Measurements from ENCODE around the gene ARHGAP22. TPM values are rescaled to one million over a fixed set of nuclear protein-coding genes. Genes with fewer than 3 reads are reported as not detected.

ARHGAP22 gene
- total and polyA plus RNA-seq, 7 experiments from 2014 or later = 0.37 to 2.9 (median 1.1) TPM; not detected in 3

GRCh38 chr10:48567346-48567745 is 37.5 kb downstream of the ARHGAP22 start:
- H3K4me1 ChIP-seq (ENCODE audit: control insufficient read depth in 2 of 2, insufficient read depth in 2 of 2, low read length in 2 of 2) = no peaks in the 10 kb centered on the region
- peaks cover 0 to 15% (median 4%) of the 10 kb centered on the region in 5 donors for H3K27me3 Mint-ChIP-seq
- intact Hi-C loops (cut with micrococcal nuclease) = no loop called here
- H3K36me3 ChIP-seq (ENCODE audit: control insufficient read depth in 2 of 3, insufficient read depth in 3 of 3, low read length in 3 of 3) = no peaks in the 10 kb centered on the region
- H3K36me3 Mint-ChIP-seq = no peaks in the 10 kb centered on the region
- no peak for DNase-seq
- no peaks in the 10 kb centered on the region for H3K9me3 Mint-ChIP-seq
- no peaks in the 10 kb centered on the region for H3K9me3 ChIP-seq (ENCODE audit: control insufficient read depth in 2 of 3, low read length in 3 of 3)
- H3K4me1 Mint-ChIP-seq = no peaks in the 10 kb centered on the region
- no peak overlapping the region for H3K4me3 ChIP-seq (ENCODE audit: low read length)
- POLR2A ChIA-PET = no interaction called here
- H3K4me3 Mint-ChIP-seq = no peak overlapping the region
- no peak overlapping the region for H3K27ac ChIP-seq (ENCODE audit: low read depth, low read length)
- H3K27ac Mint-ChIP-seq = no peak overlapping the region
- no peak for ATAC-seq
- CTCF ChIA-PET = no interaction called here
- H3K27me3 ChIP-seq (ENCODE audit: control insufficient read depth in 2 of 2, insufficient read depth in 2 of 2, low read length in 2 of 2) = no peaks in the 10 kb centered on the region

GRCh38 chr10:48564466-48565160 is 40.3 kb downstream of the ARHGAP22 start:
- Histone ChIP-seq H3K36me3 (ENCODE audit: control insufficient read depth in 2 of 3, insufficient read depth in 3 of 3, low read length in 3 of 3) (no peaks in the 10 kb centered on the region), H3K4me1 (ENCODE audit: control insufficient read depth in 2 of 2, insufficient read depth in 2 of 2, low read length in 2 of 2) (no peaks in the 10 kb centered on the region), H3K9me3 (ENCODE audit: control insufficient read depth in 2 of 3, low read length in 3 of 3) (no peaks in the 10 kb centered on the region), H3K27ac (ENCODE audit: low read depth, low read length) (no peak overlapping the region), H3K27me3 (ENCODE audit: control insufficient read depth in 2 of 2, insufficient read depth in 2 of 2, low read length in 2 of 2) (no peaks in the 10 kb centered on the region), H3K4me3 (ENCODE audit: low read length) (no peak overlapping the region)
- Mint-ChIP-seq H3K27me3 (peaks cover 0 to 15% (median 4%) of the 10 kb centered on the region in 5 donors), H3K9me3 (no peaks in the 10 kb centered on the region), H3K4me1 (no peaks in the 10 kb centered on the region), H3K4me3 (no peak overlapping the region), H3K36me3 (no peaks in the 10 kb centered on the region), H3K27ac (no peak overlapping the region)
- ATAC-seq = no peak
- ChIA-PET CTCF (no interaction called here), POLR2A (no interaction called here)
- DNase-seq = no peak
- intact Hi-C loops (cut with micrococcal nuclease) = no loop called here

DNA sequence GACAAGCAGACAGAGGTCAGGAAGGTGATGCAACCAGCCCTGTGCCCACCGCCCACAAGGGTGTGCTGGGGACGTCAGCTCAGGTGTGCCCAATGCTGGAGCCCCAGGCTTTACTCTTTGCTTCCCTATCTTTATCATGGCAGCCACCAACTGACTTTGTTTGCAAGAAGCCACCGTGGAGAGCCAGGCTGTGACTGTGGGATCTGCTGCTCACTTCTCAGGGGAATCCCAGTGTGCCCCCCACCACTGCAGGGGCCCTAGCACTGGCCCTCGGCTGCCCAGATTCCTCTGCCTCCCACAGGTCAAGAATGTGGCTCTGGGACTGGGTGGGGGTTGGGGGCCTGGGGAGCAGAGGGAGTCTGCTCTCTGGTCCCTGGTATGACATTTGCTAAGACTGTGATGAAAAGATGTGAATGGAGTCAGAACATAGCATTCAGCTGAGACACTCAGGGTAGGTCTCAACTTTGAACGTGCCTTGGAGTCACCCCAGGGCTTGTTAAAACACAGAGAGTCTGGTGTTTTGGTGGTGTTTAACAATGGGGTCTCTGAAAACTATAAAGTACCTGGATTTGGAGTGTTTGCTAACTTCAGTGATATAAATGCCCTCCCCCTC is 47.3 kb downstream of the ARHGAP22 start:
- no peaks in the 10 kb centered on the region for H3K36me3 ChIP-seq (ENCODE audit: control insufficient read depth in 2 of 3, insufficient read depth in 3 of 3, low read length in 3 of 3)
- intact Hi-C loops (cut with micrococcal nuclease) = no loop called here
- H3K4me1 ChIP-seq (ENCODE audit: control insufficient read depth in 2 of 2, insufficient read depth in 2 of 2, low read length in 2 of 2) = no peaks in the 10 kb centered on the region
- Mint-ChIP-seq H3K27me3 (peaks cover 0 to 14% (median 0%) of the 10 kb centered on the region in 5 donors), H3K4me1 (no peaks in the 10 kb centered on the region), H3K4me3 (no peak overlapping the region), H3K9me3 (no peaks in the 10 kb centered on the region), H3K27ac (no peak overlapping the region), H3K36me3 (no peaks in the 10 kb centered on the region)
- POLR2A ChIA-PET = no interaction called here
- no peak overlapping the region for H3K27ac ChIP-seq (ENCODE audit: low read depth, low read length)
- CTCF ChIA-PET = no interaction called here
- no peaks in the 10 kb centered on the region for H3K9me3 ChIP-seq (ENCODE audit: control insufficient read depth in 2 of 3, low read length in 3 of 3)
- DNase-seq (no peak), ATAC-seq (no peak)
- H3K4me3 ChIP-seq (ENCODE audit: low read length) = no peak overlapping the region
- H3K27me3 ChIP-seq (ENCODE audit: control insufficient read depth in 2 of 2, insufficient read depth in 2 of 2, low read length in 2 of 2) = no peaks in the 10 kb centered on the region

DNA sequence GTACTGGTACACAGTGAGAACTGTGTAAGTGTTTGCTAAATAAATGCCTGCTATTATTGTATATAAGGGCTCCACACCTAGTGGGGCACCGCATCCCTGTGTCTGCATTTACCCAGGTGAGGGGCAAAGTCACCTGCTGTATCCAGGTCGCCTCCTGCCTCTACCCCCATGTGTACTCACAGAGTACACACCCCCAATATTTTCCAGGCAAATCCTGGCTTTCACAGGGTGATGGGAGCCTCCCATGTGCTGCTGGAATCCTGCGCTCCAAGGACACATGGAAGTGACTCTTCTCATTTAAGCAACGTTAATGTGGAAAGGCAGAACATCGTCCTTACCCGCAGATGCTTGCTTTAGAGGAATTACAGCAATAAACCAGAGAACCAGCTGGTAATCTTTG is 48.2 kb downstream of the ARHGAP22 start:
- ChIA-PET CTCF (no interaction called here), POLR2A (no interaction called here)
- Histone ChIP-seq H3K4me3 (ENCODE audit: low read length) (no peak overlapping the region), H3K4me1 (ENCODE audit: control insufficient read depth in 2 of 2, insufficient read depth in 2 of 2, low read length in 2 of 2) (no peaks in the 10 kb centered on the region), H3K27me3 (ENCODE audit: control insufficient read depth in 2 of 2, insufficient read depth in 2 of 2, low read length in 2 of 2) (no peaks in the 10 kb centered on the region), H3K36me3 (ENCODE audit: control insufficient read depth in 2 of 3, insufficient read depth in 3 of 3, low read length in 3 of 3) (no peaks in the 10 kb centered on the region), H3K27ac (ENCODE audit: low read depth, low read length) (no peak overlapping the region), H3K9me3 (ENCODE audit: control insufficient read depth in 2 of 3, low read length in 3 of 3) (no peaks in the 10 kb centered on the region)
- ATAC-seq (no peak), DNase-seq (no peak)
- Mint-ChIP-seq H3K27ac (no peak overlapping the region), H3K9me3 (no peaks in the 10 kb centered on the region), H3K4me3 (no peak overlapping the region), H3K4me1 (no peaks in the 10 kb centered on the region), H3K36me3 (no peaks in the 10 kb centered on the region), H3K27me3 (peaks cover 0 to 10% (median 0%) of the 10 kb centered on the region in 5 donors)
- intact Hi-C loops (cut with micrococcal nuclease) = no loop called here

GRCh38 chr10:48556065-48556464 is 48.8 kb downstream of the ARHGAP22 start:
- Histone ChIP-seq H3K4me3 (ENCODE audit: low read length) (no peak overlapping the region), H3K9me3 (ENCODE audit: control insufficient read depth in 2 of 3, low read length in 3 of 3) (no peaks in the 10 kb centered on the region), H3K27ac (ENCODE audit: low read depth, low read length) (no peak overlapping the region), H3K27me3 (ENCODE audit: control insufficient read depth in 2 of 2, insufficient read depth in 2 of 2, low read length in 2 of 2) (no peaks in the 10 kb centered on the region), H3K4me1 (ENCODE audit: control insufficient read depth in 2 of 2, insufficient read depth in 2 of 2, low read length in 2 of 2) (no peaks in the 10 kb centered on the region), H3K36me3 (ENCODE audit: control insufficient read depth in 2 of 3, insufficient read depth in 3 of 3, low read length in 3 of 3) (no peaks in the 10 kb centered on the region)
- H3K27me3 Mint-ChIP-seq = peaks cover 0 to 9% (median under 1%) of the 10 kb centered on the region in 5 donors
- ChIA-PET POLR2A (no interaction called here), CTCF (no interaction called here)
- H3K27ac Mint-ChIP-seq = no peak overlapping the region
- no peak for DNase-seq
- intact Hi-C loops (cut with micrococcal nuclease) = no loop called here
- no peaks in the 10 kb centered on the region for H3K9me3 Mint-ChIP-seq
- no peaks in the 10 kb centered on the region for H3K4me1 Mint-ChIP-seq
- no peak overlapping the region for H3K4me3 Mint-ChIP-seq
- ATAC-seq = no peak
- H3K36me3 Mint-ChIP-seq = no peaks in the 10 kb centered on the region

DNA sequence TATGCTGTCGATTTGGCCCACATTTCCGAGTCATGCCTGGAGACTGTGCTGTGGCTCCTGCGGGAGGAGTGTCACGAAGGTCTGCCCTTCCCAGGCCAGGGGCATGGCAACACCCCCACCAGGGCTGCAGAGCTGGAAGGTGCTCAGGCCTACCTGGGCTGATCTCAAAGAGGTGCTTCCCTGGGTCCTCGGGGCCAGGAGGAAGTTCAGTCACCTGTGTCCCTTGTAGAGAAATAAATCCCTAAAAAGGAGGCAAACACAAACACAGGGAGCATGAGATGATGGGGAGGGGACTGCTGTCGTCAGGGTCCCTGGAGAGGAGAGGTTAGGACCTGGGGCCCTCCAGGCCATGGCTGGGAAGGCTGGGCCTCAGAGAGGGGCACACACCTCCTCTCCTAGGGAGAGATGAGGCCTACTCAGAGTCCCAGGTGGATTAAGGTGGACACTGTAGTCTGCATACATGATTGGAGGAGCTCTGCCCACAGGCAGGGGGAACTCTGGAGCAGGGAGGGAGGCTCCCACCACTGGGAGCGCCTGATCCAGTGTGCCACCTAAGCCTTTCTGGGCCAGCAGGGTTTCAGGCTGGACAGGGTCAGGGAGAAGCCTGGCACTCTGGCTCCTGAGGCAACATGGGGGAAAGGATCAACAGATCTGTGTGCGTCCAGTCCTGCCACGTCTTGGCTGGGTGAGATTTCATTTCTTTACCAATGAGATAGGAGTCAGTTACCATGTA is 49.4 kb downstream of the ARHGAP22 start:
- Mint-ChIP-seq H3K27me3 (peaks cover 0 to 9% (median 3%) of the 10 kb centered on the region in 5 donors), H3K4me1 (no peaks in the 10 kb centered on the region), H3K36me3 (no peaks in the 10 kb centered on the region), H3K27ac (no peak overlapping the region), H3K4me3 (no peak overlapping the region), H3K9me3 (no peaks in the 10 kb centered on the region)
- H3K4me1 ChIP-seq (ENCODE audit: control insufficient read depth in 2 of 2, insufficient read depth in 2 of 2, low read length in 2 of 2) = no peaks in the 10 kb centered on the region
- POLR2A ChIA-PET = no interaction called here
- H3K27ac ChIP-seq (ENCODE audit: low read depth, low read length) = no peak overlapping the region
- no peak overlapping the region for H3K4me3 ChIP-seq (ENCODE audit: low read length)
- no peaks in the 10 kb centered on the region for H3K9me3 ChIP-seq (ENCODE audit: control insufficient read depth in 2 of 3, low read length in 3 of 3)
- CTCF ChIA-PET = no interaction called here
- no peak for ATAC-seq
- intact Hi-C loops (cut with micrococcal nuclease) = no loop called here
- DNase-seq = no peak
- no peaks in the 10 kb centered on the region for H3K27me3 ChIP-seq (ENCODE audit: control insufficient read depth in 2 of 2, insufficient read depth in 2 of 2, low read length in 2 of 2)
- no peaks in the 10 kb centered on the region for H3K36me3 ChIP-seq (ENCODE audit: control insufficient read depth in 2 of 3, insufficient read depth in 3 of 3, low read length in 3 of 3)
